Thoracic aorta (tissue), 2 donors: Measurements from ENCODE around the gene FNTB. TPM values are rescaled to one million over a fixed set of nuclear protein-coding genes. Genes with fewer than 3 reads are reported as not detected.

Source experiments
- ATAC-seq: fragments of 150-250 bp; one replicate; pipeline ENCODE4 v1.8.0; 2017; ENCODE audit warnings: low read depth; ENCODE audit not compliant: insufficient number of reproducible peaks, low FRiP score
- DNase-seq: peaks from one replicate; pipeline ENCODE4 v3.0.0-alpha.2; 2020; ENCODE audit warnings: low spot score
- H3K27ac ChIP-seq, 2 donors: fragments of 200-600 bp; sonication (generic); 1 replicate in 1 of 2; 2 replicates in 1 of 2; pipeline ENCODE4 v1.5.1; 2016; ENCODE audit warnings: mild to moderate bottlenecking in 2 of 2, moderate library complexity in 2 of 2
- H3K27me3 ChIP-seq: fragments of 200-600 bp; sonication (generic); replicated peaks from 2 replicates; pipeline ENCODE4 v1.6.0; 2016; ENCODE audit warnings: mild to moderate bottlenecking; ENCODE audit not compliant: insufficient read depth
- H3K36me3 ChIP-seq: fragments of 200-600 bp; sonication (generic); one replicate; pipeline ENCODE4 v1.5.1; 2016
- H3K4me1 ChIP-seq, 2 donors: fragments of 200-600 bp; sonication (generic); 1 replicate in 1 of 2; 2 replicates in 1 of 2; pipeline versions ENCODE4 v1.5.1 to v1.6.0; 2016; ENCODE audit warnings: low read depth in 2 of 2, mild to moderate bottlenecking in 1 of 2; ENCODE audit not compliant: control insufficient read depth in 1 of 2
- H3K4me3 ChIP-seq: fragments of 200-600 bp; sonication (generic); 2 replicates; pipeline ENCODE4 v1.5.1; 2016; ENCODE audit warnings: mild to moderate bottlenecking
- H3K9me3 ChIP-seq: fragments of 200-600 bp; sonication (generic); 2 replicates; pipeline ENCODE4 v1.5.1; 2016
- total RNA-seq, 2 donors: library from RNA; depleted of rRNA; stranded (reverse); fragments of >200 nt; gene quantifications; one replicate each; pipeline versions ENCODE4 v1.1.0 to v1.2.3, GENCODE V29; 2016
- TF ChIP-seq, protein P1 (sequence below): fragments of 200-600 bp; sonication (generic); IDR thresholded peaks from one replicate; pipeline ENCODE4 v1.5.1; 2019; ENCODE audit warnings: antibody characterized with exemption

Gene FNTB
- total RNA-seq, 2 donors from 2014 or later, result 6.8 to 18.3 TPM

GRCh38 chr14:65003394-65003793 lies 16.7 kb downstream of the FNTB start:
- TF ChIP-seq, protein P1, sequence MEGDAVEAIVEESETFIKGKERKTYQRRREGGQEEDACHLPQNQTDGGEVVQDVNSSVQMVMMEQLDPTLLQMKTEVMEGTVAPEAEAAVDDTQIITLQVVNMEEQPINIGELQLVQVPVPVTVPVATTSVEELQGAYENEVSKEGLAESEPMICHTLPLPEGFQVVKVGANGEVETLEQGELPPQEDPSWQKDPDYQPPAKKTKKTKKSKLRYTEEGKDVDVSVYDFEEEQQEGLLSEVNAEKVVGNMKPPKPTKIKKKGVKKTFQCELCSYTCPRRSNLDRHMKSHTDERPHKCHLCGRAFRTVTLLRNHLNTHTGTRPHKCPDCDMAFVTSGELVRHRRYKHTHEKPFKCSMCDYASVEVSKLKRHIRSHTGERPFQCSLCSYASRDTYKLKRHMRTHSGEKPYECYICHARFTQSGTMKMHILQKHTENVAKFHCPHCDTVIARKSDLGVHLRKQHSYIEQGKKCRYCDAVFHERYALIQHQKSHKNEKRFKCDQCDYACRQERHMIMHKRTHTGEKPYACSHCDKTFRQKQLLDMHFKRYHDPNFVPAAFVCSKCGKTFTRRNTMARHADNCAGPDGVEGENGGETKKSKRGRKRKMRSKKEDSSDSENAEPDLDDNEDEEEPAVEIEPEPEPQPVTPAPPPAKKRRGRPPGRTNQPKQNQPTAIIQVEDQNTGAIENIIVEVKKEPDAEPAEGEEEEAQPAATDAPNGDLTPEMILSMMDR, result no peak
- no peaks in the 10 kb centered on the region for H3K27me3 ChIP-seq
- peaks cover 3 to 7% of the 10 kb centered on the region in 2 donors for H3K4me1 ChIP-seq
- H3K9me3 ChIP-seq, result no peaks in the 10 kb centered on the region
- H3K36me3 ChIP-seq, result no peaks in the 10 kb centered on the region
- DNase-seq (no peak), ATAC-seq (no peak)
- no peak overlapping the region for H3K4me3 ChIP-seq
- H3K27ac ChIP-seq, result no peak overlapping the region

- no peaks in the 10 kb centered on the region for H3K36me3 ChIP-seq
Observed at GRCh38 chr14:65006261-65006721, 19.6 kb downstream of the FNTB start.

DNA sequence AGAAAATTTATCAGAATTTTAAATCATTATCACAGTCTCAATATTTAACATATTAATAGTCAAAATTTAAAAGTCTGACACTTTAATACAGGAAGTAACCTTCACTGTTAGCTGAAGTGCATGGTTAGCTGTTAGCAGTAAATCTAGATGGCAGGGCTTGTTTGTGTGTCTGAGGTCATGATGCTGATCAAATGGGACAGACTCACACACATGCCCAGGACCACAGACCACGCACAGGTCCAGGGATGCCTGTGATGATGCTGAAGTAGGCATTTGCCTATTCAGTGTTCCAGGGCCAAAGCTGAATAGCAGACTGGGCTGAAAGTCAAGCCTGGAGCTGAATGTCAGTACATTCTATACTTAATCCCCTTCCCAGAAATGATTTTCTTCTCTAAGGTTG lies 20.5 kb downstream of the FNTB start:
- no peaks in the 10 kb centered on the region for H3K9me3 ChIP-seq
- ATAC-seq, result no peak
- H3K36me3 ChIP-seq, result peaks cover 2% of the 10 kb centered on the region
- H3K27ac ChIP-seq, result no peak overlapping the region
- TF ChIP-seq, protein P1, result no peak
- no peaks in the 10 kb centered on the region for H3K4me1 ChIP-seq
- no peaks in the 10 kb centered on the region for H3K27me3 ChIP-seq
- H3K4me3 ChIP-seq, result no peak overlapping the region
- no peak for DNase-seq

More at GRCh38 chr14:65006261-65006721, 19.6 kb downstream of the FNTB start:
- Histone ChIP-seq H3K27ac (no peak overlapping the region), H3K9me3 (no peaks in the 10 kb centered on the region), H3K27me3 (no peaks in the 10 kb centered on the region), H3K4me3 (no peak overlapping the region), H3K4me1 (peaks cover 0 to under 1% of the 10 kb centered on the region in 2 donors)
- ATAC-seq, result no peak
- TF ChIP-seq, protein P1, result no peak
- DNase-seq, result no peak

DNA sequence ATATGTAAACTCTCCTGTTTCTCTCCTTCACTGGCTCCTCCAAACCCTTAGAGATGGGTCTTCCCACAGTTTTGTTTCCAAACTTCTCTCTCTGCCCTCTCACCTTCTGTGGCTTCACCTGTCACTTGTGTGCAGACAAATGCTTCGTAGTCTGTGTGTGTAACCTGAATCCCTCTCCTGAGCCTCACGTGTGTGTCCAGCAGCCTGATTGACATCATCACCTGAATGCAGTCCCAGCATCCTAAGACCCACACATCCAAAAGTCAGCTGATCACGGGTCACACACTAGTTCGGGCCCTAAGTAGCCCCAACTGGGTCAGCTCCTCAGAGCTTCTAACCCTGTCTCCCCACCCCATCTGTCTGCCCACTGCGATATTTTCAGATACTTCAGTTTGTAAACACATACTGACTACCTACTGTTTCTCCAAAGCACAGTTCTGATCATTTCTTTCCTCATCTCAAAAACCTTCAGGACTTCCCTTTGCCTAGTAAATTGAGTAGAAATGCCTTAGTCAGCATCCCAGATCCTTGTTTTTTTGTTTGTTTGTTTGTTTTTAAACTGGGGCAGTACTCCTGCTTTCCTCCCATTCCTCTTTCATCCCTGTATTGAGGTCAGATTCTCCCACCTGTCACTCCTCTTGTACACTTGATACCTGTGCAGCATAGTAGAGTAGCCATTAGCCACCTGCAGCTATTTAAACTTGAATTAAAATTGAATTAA lies 23.7 kb downstream of the FNTB start:
- no peak for DNase-seq
- Histone ChIP-seq H3K27ac (no peak overlapping the region), H3K36me3 (peaks cover 8% of the 10 kb centered on the region), H3K9me3 (no peaks in the 10 kb centered on the region), H3K4me3 (no peak overlapping the region), H3K4me1 (no peaks in the 10 kb centered on the region), H3K27me3 (no peaks in the 10 kb centered on the region)
- TF ChIP-seq, protein P1, result no peak
- ATAC-seq, result no peak

DNA sequence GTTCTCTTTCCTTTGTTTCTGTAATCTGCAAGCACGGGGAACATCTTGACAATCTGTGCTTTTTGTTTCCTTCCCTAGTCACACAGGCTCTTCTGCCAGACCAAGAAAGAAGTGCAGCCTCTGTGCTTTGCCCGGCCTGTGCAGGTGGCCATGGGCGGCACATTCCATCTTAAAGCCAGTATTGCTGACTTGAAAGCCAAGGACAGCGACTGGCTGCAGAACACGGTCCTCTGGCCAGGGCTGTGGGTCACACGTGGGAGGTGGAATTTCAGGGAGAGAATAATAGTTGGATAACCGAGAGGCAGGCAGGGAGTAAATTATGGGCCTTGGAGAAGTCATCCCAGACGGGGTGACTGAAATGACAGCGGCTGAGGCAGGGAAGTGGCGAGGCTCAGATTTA lies 24.8 kb downstream of the FNTB start:
- DNase-seq, result no peak
- H3K27ac ChIP-seq, result no peak overlapping the region
- no peaks in the 10 kb centered on the region for H3K27me3 ChIP-seq
- no peaks in the 10 kb centered on the region for H3K4me1 ChIP-seq
- peaks cover 14% of the 10 kb centered on the region for H3K36me3 ChIP-seq
- no peak overlapping the region for H3K4me3 ChIP-seq
- TF ChIP-seq, protein P1, result no peak
- ATAC-seq, result no peak
- no peaks in the 10 kb centered on the region for H3K9me3 ChIP-seq
